ENCODE measurements around the gene EPHA2.

The EPHA2 gene

GRCh38 chr1:16092923-16093511, 62.9 kb downstream of the EPHA2 start:
- TF ChIP-seq CSDC2 (CRISPR knock-in tag; IDR thresholded peaks at IDR 0.05) (no peak), ESRRG (CRISPR knock-in tag; IDR thresholded peaks at IDR 0.05) (no peak), ISL1 (CRISPR knock-in tag; IDR thresholded peaks at IDR 0.05) (no peak), BACH2 (CRISPR knock-in tag; IDR thresholded peaks at IDR 0.05; ENCODE audit: borderline replicate concordance) (no peak), ZFP30 (CRISPR knock-in tag; IDR thresholded peaks at IDR 0.05) (no peak), TCF4 (CRISPR knock-in tag; IDR thresholded peaks at IDR 0.05; ENCODE audit: borderline replicate concordance) (no peak), GLIS3 (CRISPR knock-in tag; IDR thresholded peaks at IDR 0.05) (no peak), PPARA (CRISPR knock-in tag; IDR thresholded peaks at IDR 0.05; ENCODE audit: borderline replicate concordance) (no peak), ZFP3 (CRISPR knock-in tag; IDR thresholded peaks at IDR 0.05) (no peak), CREB5 (CRISPR knock-in tag; IDR thresholded peaks at IDR 0.05; ENCODE audit: low read depth) (no peak)
- TF ChIP-seq, protein P1, sequence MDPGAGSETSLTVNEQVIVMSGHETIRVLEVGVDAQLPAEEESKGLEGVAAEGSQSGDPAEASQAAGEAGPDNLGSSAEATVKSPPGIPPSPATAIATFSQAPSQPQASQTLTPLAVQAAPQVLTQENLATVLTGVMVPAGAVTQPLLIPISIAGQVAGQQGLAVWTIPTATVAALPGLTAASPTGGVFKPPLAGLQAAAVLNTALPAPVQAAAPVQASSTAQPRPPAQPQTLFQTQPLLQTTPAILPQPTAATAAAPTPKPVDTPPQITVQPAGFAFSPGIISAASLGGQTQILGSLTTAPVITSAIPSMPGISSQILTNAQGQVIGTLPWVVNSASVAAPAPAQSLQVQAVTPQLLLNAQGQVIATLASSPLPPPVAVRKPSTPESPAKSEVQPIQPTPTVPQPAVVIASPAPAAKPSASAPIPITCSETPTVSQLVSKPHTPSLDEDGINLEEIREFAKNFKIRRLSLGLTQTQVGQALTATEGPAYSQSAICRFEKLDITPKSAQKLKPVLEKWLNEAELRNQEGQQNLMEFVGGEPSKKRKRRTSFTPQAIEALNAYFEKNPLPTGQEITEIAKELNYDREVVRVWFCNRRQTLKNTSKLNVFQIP (CRISPR knock-in tag; IDR thresholded peaks at IDR 0.05; ENCODE audit: borderline replicate concordance, low read depth): no peak
- TF ChIP-seq, protein P2, sequence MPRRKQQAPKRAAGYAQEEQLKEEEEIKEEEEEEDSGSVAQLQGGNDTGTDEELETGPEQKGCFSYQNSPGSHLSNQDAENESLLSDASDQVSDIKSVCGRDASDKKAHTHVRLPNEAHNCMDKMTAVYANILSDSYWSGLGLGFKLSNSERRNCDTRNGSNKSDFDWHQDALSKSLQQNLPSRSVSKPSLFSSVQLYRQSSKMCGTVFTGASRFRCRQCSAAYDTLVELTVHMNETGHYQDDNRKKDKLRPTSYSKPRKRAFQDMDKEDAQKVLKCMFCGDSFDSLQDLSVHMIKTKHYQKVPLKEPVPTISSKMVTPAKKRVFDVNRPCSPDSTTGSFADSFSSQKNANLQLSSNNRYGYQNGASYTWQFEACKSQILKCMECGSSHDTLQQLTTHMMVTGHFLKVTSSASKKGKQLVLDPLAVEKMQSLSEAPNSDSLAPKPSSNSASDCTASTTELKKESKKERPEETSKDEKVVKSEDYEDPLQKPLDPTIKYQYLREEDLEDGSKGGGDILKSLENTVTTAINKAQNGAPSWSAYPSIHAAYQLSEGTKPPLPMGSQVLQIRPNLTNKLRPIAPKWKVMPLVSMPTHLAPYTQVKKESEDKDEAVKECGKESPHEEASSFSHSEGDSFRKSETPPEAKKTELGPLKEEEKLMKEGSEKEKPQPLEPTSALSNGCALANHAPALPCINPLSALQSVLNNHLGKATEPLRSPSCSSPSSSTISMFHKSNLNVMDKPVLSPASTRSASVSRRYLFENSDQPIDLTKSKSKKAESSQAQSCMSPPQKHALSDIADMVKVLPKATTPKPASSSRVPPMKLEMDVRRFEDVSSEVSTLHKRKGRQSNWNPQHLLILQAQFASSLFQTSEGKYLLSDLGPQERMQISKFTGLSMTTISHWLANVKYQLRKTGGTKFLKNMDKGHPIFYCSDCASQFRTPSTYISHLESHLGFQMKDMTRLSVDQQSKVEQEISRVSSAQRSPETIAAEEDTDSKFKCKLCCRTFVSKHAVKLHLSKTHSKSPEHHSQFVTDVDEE (CRISPR knock-in tag; IDR thresholded peaks at IDR 0.05): no peak
- ATAC-seq: no peak

- TF ChIP-seq, protein P1 (CRISPR knock-in tag; IDR thresholded peaks at IDR 0.05; ENCODE audit: borderline replicate concordance, low read depth): no peak
- TF ChIP-seq ZC3H10 (CRISPR knock-in tag; IDR thresholded peaks at IDR 0.05) (no peak), ZFP30 (CRISPR knock-in tag; IDR thresholded peaks at IDR 0.05) (no peak), ISL1 (CRISPR knock-in tag; IDR thresholded peaks at IDR 0.05) (no peak), PATZ1 (CRISPR knock-in tag; IDR thresholded peaks at IDR 0.05; ENCODE audit: borderline replicate concordance) (no peak), CREB5 (CRISPR knock-in tag; IDR thresholded peaks at IDR 0.05; ENCODE audit: low read depth) (no peak), ZNF8 (CRISPR knock-in tag; IDR thresholded peaks at IDR 0.05) (no peak), ARNTL (CRISPR knock-in tag; IDR thresholded peaks at IDR 0.05; ENCODE audit: borderline replicate concordance, low read depth) (no peak), GLIS3 (CRISPR knock-in tag; IDR thresholded peaks at IDR 0.05) (no peak), TCF4 (CRISPR knock-in tag; IDR thresholded peaks at IDR 0.05; ENCODE audit: borderline replicate concordance) (no peak)
- TF ChIP-seq, protein P2 (CRISPR knock-in tag; IDR thresholded peaks at IDR 0.05): no peak
- ATAC-seq: no peak
Measured at GRCh38 chr1:16092097-16092922, 63.6 kb downstream of the EPHA2 start.

Measured in SK-N-SH treated with all-trans-retinoic acid at 6 μM for 48 hours (cell line).